Effector memory CD8-positive, alpha-beta T cell (primary cell): ENCODE measurements around the gene VWF.

ENCODE experiments used
- ATAC-seq: fragments of 150-1000 bp; cut with Tn5 transposase; replicated peaks from 2 replicates; pipeline ENCODE4 v1.10.0; 2021; ENCODE audit warnings: mild to moderate bottlenecking, moderate library complexity
- DNase-seq, 3 experiments: peaks; one replicate each; pipeline ENCODE4 v3.0.0; 2021
- H3K27ac Mint-ChIP-seq, 2 donors: one replicate each; pipeline ENCODE4 v1.8.0; 2022; ENCODE audit warnings: mild to moderate bottlenecking in 2 of 2, mixed read lengths in 2 of 2, moderate library complexity in 2 of 2
- H3K27me3 Mint-ChIP-seq, 2 donors: one replicate each; pipeline ENCODE4 v1.8.0; 2022; ENCODE audit warnings: mixed read lengths in 2 of 2
- H3K36me3 Mint-ChIP-seq: one replicate; pipeline ENCODE4 v1.8.0; 2022; ENCODE audit warnings: mild to moderate bottlenecking, moderate library complexity, mixed read lengths; ENCODE audit not compliant: insufficient read depth
- H3K4me1 Mint-ChIP-seq, 2 donors: one replicate each; pipeline ENCODE4 v1.8.0; 2022; ENCODE audit warnings: low read depth in 2 of 2, mixed read lengths in 2 of 2
- H3K4me3 Mint-ChIP-seq, 2 donors: one replicate each; pipeline ENCODE4 v1.8.0; 2022; ENCODE audit warnings: mild to moderate bottlenecking in 2 of 2, mixed read lengths in 2 of 2, moderate library complexity in 2 of 2
- H3K9me3 Mint-ChIP-seq, 2 donors: one replicate each; pipeline ENCODE4 v1.8.0; 2022; ENCODE audit warnings: mixed read lengths in 2 of 2

Gene VWF

DNA sequence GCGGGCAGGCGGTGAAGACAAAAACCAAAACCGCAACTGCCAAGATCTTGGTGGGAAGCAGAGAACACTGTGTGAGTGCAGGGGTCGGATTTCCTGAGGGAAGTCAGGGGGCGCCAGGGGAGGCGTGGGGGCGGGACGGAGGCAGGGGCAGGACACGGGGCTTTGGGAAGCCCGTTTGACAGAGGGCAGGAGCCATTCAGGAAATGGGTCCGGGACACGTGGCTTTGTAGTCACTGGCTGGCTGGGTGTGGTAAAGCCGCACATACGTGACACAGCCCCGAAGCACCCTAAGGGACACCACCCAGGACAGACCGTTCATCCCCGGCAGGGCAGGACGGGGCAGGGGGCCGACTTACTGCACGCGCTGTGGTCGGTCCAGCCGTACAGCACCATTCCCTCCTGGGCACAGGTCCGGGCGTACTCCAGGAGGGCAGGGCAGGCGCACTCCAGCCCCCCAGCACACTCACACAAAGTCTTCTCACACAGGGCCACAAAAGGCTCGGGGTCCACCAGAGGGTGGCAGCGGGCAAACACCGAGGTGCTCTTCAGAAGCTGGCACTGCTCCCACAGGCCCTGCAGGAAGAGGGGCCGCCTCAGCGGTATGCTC is 49.4 kb downstream of the VWF start:
- peak overlapping the region in 1 of 2 donors; percentile 78 for H3K27ac Mint-ChIP-seq
- peaks cover 29 to 97% of the 10 kb centered on the region in 2 donors for H3K27me3 Mint-ChIP-seq
- no peaks in the 10 kb centered on the region for H3K9me3 Mint-ChIP-seq
- H3K4me1 Mint-ChIP-seq, result peaks cover 10 to 25% of the 10 kb centered on the region in 2 donors
- H3K36me3 Mint-ChIP-seq, result peaks cover 7% of the 10 kb centered on the region
- DNase-seq (no peak), ATAC-seq (peak; percentile 67)
- H3K4me3 Mint-ChIP-seq, result peak overlapping the region; percentile 76 to 77

DNA sequence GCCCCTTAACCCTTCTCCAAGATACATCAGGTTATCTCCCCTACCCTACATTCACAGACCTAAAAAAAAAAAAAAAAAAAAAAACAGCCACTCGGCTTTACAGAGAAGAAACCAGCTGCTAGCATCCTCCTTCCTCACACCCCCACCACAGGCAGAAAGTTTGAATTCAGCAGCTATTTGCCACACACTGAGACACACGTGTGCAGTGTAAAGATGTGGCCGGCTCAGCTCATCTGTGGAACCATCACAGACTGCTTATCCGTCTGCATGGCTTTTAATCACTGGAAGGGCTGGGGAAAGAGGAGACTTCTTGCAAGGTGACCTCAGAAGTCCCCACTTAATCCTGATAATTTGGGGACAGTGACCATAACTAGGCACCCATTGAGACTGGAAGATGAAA is 50.0 kb downstream of the VWF start:
- DNase-seq (peak in 2 of 3 experiments; percentile 15 to 18), ATAC-seq (peak; percentile 85)
- peaks cover 7% of the 10 kb centered on the region for H3K36me3 Mint-ChIP-seq
- peak overlapping the region in 1 of 2 donors; percentile 78 for H3K27ac Mint-ChIP-seq
- peaks cover 16 to 28% of the 10 kb centered on the region in 2 donors for H3K4me1 Mint-ChIP-seq
- no peaks in the 10 kb centered on the region for H3K9me3 Mint-ChIP-seq
- peaks cover 24 to 91% of the 10 kb centered on the region in 2 donors for H3K27me3 Mint-ChIP-seq
- H3K4me3 Mint-ChIP-seq, result peak overlapping the region; percentile 76 to 77

DNA sequence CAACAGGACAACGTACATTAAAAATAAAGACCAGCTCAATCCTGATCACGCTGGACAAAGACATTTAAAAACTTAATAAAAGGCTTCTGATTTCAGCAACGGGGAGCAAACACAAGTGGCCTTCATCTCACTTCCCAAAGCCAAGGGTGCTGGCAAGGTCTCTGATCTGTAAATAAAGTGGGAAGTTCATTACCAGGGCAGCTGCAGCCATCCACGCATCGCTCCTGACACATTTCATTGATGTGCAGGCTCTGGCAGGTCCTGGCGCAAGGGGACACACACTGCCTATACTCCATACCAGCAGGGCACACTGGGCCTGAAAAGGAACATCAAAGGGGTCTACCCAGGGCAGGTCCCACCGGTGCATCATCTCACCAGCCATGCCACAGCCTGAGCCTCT is 51.0 kb downstream of the VWF start:
- H3K27me3 Mint-ChIP-seq, result peaks cover 26 to 87% of the 10 kb centered on the region in 2 donors
- no peaks in the 10 kb centered on the region for H3K9me3 Mint-ChIP-seq
- no peak overlapping the region for H3K27ac Mint-ChIP-seq
- H3K36me3 Mint-ChIP-seq, result peaks cover 7% of the 10 kb centered on the region
- no peak for ATAC-seq
- no peak for DNase-seq
- H3K4me1 Mint-ChIP-seq, result peaks cover 20 to 30% of the 10 kb centered on the region in 2 donors
- no peak overlapping the region for H3K4me3 Mint-ChIP-seq

DNA sequence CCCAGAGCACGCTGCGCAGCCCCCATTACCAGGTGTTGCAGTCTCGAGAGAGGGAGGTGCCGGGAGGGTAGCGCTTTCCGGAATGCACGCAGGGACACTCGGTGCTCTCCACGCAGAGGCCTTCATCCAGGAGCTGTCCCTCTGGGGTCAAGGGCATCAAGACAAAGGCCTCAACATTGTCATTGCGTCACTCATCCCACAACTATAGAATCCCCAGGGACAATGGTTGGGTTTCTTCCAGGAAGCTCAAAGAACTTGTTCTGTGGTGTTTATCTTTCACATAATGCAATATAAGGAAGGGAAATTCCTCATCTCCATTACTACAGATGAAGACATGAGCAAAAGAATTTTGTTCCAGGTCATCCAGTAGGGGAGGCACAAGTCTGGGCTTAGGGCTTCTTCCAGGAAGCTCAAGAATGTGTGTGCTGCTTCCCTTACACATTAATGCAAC is 52.1 kb downstream of the VWF start:
- DNase-seq (no peak), ATAC-seq (no peak)
- Mint-ChIP-seq H3K4me1 (peaks cover 20 to 30% of the 10 kb centered on the region in 2 donors), H3K27me3 (peaks cover 26 to 87% of the 10 kb centered on the region in 2 donors), H3K36me3 (peaks cover 5% of the 10 kb centered on the region), H3K9me3 (no peaks in the 10 kb centered on the region), H3K27ac (no peak overlapping the region), H3K4me3 (no peak overlapping the region)

DNA sequence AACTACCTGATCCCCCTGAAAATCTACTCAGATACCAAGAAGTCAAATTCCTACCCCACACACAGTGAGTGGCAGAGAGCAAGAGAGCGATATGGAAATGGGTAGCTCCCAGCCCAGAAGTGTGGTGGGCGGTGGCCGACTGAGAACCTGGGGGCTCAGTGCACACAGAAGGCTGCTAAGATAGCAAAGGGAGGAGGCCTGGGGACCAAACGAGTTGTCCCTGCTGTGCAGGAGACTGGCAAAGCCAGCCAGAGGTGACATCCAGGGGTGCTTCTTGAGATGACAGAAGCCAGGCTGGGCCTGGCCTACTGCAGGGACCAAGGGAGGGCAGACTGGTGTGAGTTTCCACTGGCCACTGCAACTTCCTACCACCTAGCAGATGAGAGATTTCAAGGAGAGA is 52.9 kb downstream of the VWF start:
- Mint-ChIP-seq H3K27me3 (peaks cover 28 to 90% of the 10 kb centered on the region in 2 donors), H3K9me3 (no peaks in the 10 kb centered on the region), H3K27ac (no peak overlapping the region), H3K4me3 (no peak overlapping the region), H3K36me3 (peaks cover 4% of the 10 kb centered on the region), H3K4me1 (peaks cover 20 to 30% of the 10 kb centered on the region in 2 donors)
- no peak for DNase-seq
- no peak for ATAC-seq

DNA sequence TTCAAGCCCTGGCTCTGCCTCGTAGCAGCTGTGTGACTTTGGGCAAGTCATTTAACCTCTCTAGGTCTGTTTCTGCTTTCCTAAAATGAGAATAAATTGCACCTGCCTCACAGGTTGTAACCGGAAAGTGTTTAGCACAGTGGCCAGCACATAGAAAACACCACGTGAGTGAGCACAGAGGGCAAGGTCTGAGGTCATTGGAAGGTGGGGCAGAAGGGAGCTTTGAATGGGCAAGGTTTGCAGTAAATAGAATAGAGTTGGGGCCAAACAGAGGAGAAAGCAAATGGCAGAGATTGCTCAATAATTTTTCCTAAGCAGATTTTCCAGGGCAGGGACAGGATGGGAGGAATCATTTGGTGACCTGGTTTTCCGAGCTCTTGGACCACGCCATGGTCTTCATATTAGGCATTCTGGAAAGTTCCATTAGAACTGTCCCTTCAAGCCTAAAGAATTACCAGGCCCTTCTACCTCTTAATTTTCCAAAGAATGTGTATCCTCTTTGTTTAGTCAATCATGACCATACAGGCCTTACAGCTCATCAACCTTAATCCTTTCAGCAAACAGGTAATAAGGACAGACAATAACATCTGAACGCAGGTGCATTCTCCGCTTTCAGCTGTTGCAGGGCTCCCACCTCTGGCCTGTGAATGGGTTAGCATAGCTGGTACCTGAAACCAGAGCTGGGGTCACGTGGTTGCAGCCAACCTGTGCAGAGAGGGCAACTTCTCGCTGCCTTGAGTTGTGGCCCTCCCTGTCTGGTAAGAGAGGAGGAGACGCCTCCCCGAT is 53.8 kb downstream of the VWF start:
- Mint-ChIP-seq H3K4me3 (no peak overlapping the region), H3K9me3 (no peaks in the 10 kb centered on the region), H3K27me3 (peaks cover 28 to 90% of the 10 kb centered on the region in 2 donors), H3K27ac (no peak overlapping the region), H3K4me1 (peaks cover 20 to 25% of the 10 kb centered on the region in 2 donors), H3K36me3 (peaks cover 4% of the 10 kb centered on the region)
- DNase-seq, result no peak
- ATAC-seq, result no peak

DNA sequence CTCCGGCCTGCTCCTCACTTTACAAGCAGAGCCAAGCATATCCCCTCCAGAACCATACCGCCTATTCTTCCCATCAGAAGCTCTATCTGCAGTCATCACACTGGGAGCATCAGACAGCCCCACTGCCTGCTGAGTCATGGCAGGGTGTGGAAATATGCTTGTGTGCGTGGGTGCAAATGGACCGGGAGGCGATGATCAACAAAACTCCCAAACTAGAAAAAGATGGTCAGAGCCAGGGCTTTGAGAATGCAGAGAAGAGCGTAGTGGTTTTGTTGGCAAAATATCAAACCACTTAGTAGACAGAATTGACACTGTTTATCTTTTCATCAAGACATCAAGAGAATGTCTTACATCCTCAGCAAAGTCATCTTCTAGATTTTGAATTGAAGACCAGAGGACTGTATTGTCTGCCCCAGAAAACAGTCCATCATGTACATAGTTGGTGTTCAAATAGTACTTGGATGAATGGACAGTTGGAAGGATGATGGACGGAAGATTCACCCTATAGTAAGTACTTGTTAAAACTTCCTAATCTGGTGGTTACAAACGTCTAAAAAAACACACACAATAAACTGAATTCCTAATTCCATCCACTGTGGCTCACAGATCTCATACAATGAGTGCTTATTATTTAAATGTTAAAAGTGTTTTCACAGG is 54.9 kb downstream of the VWF start:
- H3K36me3 Mint-ChIP-seq, result peaks cover 2% of the 10 kb centered on the region
- H3K27me3 Mint-ChIP-seq, result peaks cover 25 to 90% of the 10 kb centered on the region in 2 donors
- no peak overlapping the region for H3K27ac Mint-ChIP-seq
- no peak for DNase-seq
- no peaks in the 10 kb centered on the region for H3K9me3 Mint-ChIP-seq
- H3K4me3 Mint-ChIP-seq, result no peak overlapping the region
- peaks cover 14 to 16% of the 10 kb centered on the region in 2 donors for H3K4me1 Mint-ChIP-seq
- peak; percentile 40 for ATAC-seq

DNA sequence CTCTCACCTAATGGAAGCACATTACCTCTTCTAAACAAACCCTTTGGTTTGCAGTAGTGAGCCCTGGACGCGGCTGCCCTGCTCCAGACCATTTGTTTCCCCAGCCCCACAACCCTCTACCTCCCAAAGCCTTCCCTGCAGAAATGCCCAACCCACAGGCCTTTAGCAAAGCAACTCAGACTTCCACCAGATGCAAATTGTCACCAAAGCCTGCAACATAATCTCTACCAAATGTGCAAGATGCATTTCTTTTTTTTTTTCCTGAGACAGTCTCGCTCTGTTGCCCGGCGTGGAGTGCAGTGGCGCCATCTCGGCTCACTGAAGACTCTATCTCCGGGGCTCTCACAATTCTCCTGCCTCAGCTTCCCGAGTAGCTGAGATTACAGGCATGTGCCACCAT is 56.2 kb downstream of the VWF start:
- Mint-ChIP-seq H3K4me1 (peaks cover 8 to 10% of the 10 kb centered on the region in 2 donors), H3K36me3 (no peaks in the 10 kb centered on the region), H3K27ac (no peak overlapping the region), H3K4me3 (no peak overlapping the region), H3K9me3 (no peaks in the 10 kb centered on the region), H3K27me3 (peaks cover 27 to 90% of the 10 kb centered on the region in 2 donors)
- no peak for DNase-seq
- no peak for ATAC-seq

DNA sequence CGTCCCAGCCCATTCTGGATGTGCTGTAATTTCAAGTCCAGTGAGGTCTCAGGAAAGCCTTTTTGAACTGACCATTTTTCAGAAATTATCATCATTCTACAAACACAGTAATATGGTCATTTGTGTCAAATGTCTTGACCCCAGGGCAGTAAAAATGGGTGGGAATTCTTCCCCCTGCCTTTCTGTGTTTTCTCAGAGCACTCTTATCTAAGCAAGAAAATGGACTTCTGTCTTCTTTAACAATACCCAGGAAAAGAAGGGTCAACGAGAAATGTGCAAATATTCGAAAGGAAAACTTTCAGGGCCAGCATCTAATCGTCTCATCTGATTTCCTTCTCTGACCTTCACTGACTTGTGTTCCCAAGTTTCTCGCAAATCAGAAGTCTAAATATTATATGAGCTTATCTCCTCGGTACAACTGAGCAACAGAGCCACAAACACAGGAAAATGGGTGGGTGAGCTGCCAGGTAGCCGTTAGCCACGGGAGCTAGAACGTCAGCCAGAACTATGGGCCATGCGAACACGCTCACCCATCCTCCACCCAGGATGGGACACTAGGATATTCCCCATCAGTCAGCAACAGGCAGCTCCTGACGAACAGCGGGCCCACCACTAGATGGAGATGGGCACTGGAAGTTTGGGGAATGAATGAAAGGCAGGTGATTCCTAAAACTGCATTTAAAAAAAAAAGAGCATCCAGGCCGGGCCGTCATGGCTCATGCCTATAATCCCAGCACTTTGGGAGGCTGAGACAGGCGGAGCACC is 57.1 kb downstream of the VWF start:
- H3K27me3 Mint-ChIP-seq, result peaks cover 33 to 90% of the 10 kb centered on the region in 2 donors
- no peaks in the 10 kb centered on the region for H3K9me3 Mint-ChIP-seq
- no peak for ATAC-seq

DNA sequence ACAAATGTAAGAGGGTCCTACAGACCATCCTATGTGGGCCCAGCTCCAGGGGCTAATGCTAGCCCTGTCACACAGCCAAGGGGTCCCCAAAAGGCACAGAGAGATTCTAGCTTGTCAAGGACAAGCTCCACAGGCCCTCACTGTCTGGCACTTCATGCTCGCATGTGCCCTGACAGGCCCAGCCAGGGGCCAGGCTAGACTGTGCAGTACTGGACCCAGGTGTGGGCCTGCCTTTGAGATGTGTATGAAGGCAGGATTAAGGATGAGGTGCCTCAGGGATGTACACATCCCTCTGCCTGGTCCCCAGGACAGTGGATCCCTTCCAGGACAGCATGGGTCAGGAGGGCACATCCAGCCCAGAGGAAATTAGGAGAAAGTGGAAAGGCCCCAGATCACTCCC is 57.8 kb downstream of the VWF start:
- Mint-ChIP-seq H3K9me3 (no peaks in the 10 kb centered on the region), H3K4me3 (no peak overlapping the region), H3K4me1 (peaks cover 9 to 10% of the 10 kb centered on the region in 2 donors), H3K27ac (no peak overlapping the region), H3K36me3 (no peaks in the 10 kb centered on the region), H3K27me3 (peaks cover 33 to 86% of the 10 kb centered on the region in 2 donors)
- ATAC-seq (no peak), DNase-seq (no peak)

More for the DNA sequence above, 57.1 kb downstream of the VWF start:
- DNase-seq, result no peak
- Mint-ChIP-seq H3K4me3 (no peak overlapping the region), H3K27ac (no peak overlapping the region), H3K36me3 (no peaks in the 10 kb centered on the region), H3K4me1 (peaks cover 9 to 10% of the 10 kb centered on the region in 2 donors)

DNA sequence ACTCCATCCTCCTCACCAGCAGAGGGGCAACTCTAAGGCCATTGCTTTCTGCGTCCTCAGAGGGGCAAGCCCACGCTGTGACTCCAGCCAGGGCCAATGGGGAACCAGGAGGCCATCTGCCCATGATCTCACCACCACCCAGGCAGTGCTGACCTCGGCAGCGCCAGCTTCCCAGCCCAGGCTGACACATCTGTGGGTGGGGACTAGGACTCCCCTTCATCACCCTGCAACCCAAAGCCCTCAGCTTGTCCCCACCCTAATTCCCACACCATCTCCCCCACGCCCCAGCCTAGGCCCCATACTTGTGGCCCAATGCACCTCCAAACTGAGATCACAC is 58.6 kb downstream of the VWF start:
- H3K27me3 Mint-ChIP-seq, result peaks cover 32 to 82% of the 10 kb centered on the region in 2 donors
- H3K9me3 Mint-ChIP-seq, result no peaks in the 10 kb centered on the region
- H3K27ac Mint-ChIP-seq, result no peak overlapping the region
- H3K36me3 Mint-ChIP-seq, result no peaks in the 10 kb centered on the region
- no peak overlapping the region for H3K4me3 Mint-ChIP-seq
- DNase-seq (no peak), ATAC-seq (no peak)
- peaks cover 9 to 10% of the 10 kb centered on the region in 2 donors for H3K4me1 Mint-ChIP-seq

DNA sequence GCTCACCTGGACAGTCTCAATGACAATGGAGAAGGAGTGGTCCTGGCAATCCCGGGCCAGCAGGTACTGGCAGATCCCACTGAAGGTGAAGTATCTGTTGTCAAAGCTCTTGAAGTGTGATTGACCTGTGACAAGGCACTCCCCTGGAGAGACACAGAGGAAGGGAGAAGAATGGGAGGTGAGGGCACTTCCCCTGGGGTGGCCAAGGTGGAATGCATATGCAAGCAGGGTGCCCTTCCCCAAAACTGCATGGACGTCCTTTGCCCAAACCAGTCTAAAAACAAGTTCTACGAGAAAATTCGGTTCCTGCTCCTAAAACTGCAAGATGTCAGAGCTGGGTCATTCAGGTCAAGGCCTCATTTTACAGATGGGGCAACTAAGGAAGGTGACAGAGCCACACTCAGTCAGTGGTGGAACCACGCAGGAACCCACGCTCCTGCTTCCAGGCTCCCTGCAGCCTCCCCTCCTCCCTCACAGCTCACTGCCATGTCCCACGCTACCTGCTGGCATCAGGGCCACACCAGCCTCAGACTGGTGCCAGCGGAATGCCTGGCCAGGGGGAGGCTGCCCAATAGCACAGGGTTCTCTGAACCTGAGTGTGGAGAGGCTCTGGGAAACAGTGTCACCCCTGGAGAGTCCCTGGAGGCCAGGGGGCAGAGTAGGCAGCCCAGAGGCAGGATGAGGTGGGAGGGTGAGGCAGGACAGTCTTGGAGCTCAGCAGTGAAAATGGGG is 59.2 kb downstream of the VWF start:
- no peaks in the 10 kb centered on the region for H3K9me3 Mint-ChIP-seq
- H3K36me3 Mint-ChIP-seq, result no peaks in the 10 kb centered on the region
- DNase-seq (no peak), ATAC-seq (no peak)
- H3K27me3 Mint-ChIP-seq, result peaks cover 36 to 82% of the 10 kb centered on the region in 2 donors
- H3K27ac Mint-ChIP-seq, result peak overlapping the region in 1 of 2 donors; percentile 29
- H3K4me1 Mint-ChIP-seq, result peaks cover 9 to 10% of the 10 kb centered on the region in 2 donors
- no peak overlapping the region for H3K4me3 Mint-ChIP-seq
